Karpas-422 (cell line): ENCODE results near the gene C11orf87. TPM values are rescaled to one million over a fixed set of nuclear protein-coding genes. Genes with fewer than 3 reads are reported as not detected.
A peak's percentile ranks its signal among the peaks of the same experiment; 100 is the strongest.

ENCODE experiments used
- DNase-seq: peaks from one replicate; pipeline ENCODE4 v3.0.0-alpha.2; 2015
- H2AFZ ChIP-seq: fragments of 200-600 bp; sonication (generic); 2 replicates; pipeline ENCODE4 v1.6.1; 2014; ENCODE audit warnings: antibody characterized with exemption, low read length, mixed read lengths
- H3K27ac ChIP-seq: fragments of 200-600 bp; sonication (generic); 2 replicates; pipeline ENCODE4 v1.5.1; 2014; ENCODE audit warnings: mild to moderate bottlenecking, low read length, moderate library complexity
- H3K27me3 ChIP-seq: fragments of 200-600 bp; sonication (generic); 2 replicates; pipeline ENCODE4 v1.6.1; 2014; ENCODE audit warnings: low read length, mixed read lengths
- H3K36me3 ChIP-seq: fragments of 200-600 bp; sonication (generic); 2 replicates; pipeline ENCODE4 v1.6.1; 2014; ENCODE audit warnings: low read length, mixed read lengths; ENCODE audit not compliant: insufficient read depth
- H3K4me1 ChIP-seq: fragments of 200-600 bp; sonication (generic); 2 replicates; pipeline ENCODE4 v1.6.1; 2014; ENCODE audit warnings: mild to moderate bottlenecking, low read length, mixed read lengths
- H3K4me2 ChIP-seq: fragments of 200-600 bp; sonication (generic); 2 replicates; pipeline ENCODE4 v1.6.1; 2014; ENCODE audit warnings: low read length, low read depth, mild to moderate bottlenecking; ENCODE audit not compliant: poor library complexity, severe bottlenecking
- H3K4me3 ChIP-seq: fragments of 200-600 bp; sonication (generic); 2 replicates; pipeline ENCODE4 v1.5.1; 2014; ENCODE audit warnings: mild to moderate bottlenecking, antibody characterized with exemption, low read length, mixed read lengths
- H3K79me2 ChIP-seq: fragments of 200-600 bp; sonication (generic); 2 replicates; pipeline ENCODE4 v1.6.1; 2014; ENCODE audit warnings: mild to moderate bottlenecking, low read length, mixed read lengths
- H3K9ac ChIP-seq: fragments of 200-600 bp; sonication (generic); 2 replicates; pipeline ENCODE4 v1.6.0; 2014; ENCODE audit warnings: low read length
- H3K9me2 ChIP-seq: fragments of 200-600 bp; sonication (generic), shearing (Covaris generic); replicated peaks from 2 replicates; pipeline ENCODE4 v1.6.0; 2014; ENCODE audit warnings: mild to moderate bottlenecking, low read length, moderate library complexity; ENCODE audit not compliant: insufficient read depth
- H3K9me3 ChIP-seq: fragments of 300-700, 200-600 bp; sonication (generic); 2 replicates; pipeline ENCODE4 v1.6.1; 2014; ENCODE audit warnings: low read length, mixed read lengths
- H4K20me1 ChIP-seq: fragments of 200-600 bp; sonication (generic); 2 replicates; pipeline ENCODE4 v1.6.1; 2014; ENCODE audit warnings: mild to moderate bottlenecking, antibody characterized with exemption, low read length, low read depth; ENCODE audit not compliant: insufficient read depth
- total RNA-seq: library from RNA; depleted of rRNA; stranded (reverse); fragments of >200 nt; shearing (Covaris generic); gene quantifications from 2 replicates; pipeline ENCODE4 v1.2.3, GENCODE V29; 2014; ENCODE audit warnings: low replicate concordance

C11orf87 gene
- total RNA-seq, 1 experiment from 2014 or later = not detected

GRCh38 chr11:109426442-109427240, 4.7 kb downstream of the C11orf87 start:
- H3K27ac ChIP-seq = no peak overlapping the region
- no peaks in the 10 kb centered on the region; the same call in 1 of the 2 replicates for H3K9me3 ChIP-seq
- H3K4me1 ChIP-seq = no peaks in the 10 kb centered on the region
- no peaks in the 10 kb centered on the region for H3K36me3 ChIP-seq
- no peak overlapping the region for H2AFZ ChIP-seq
- no peaks in the 10 kb centered on the region for H3K27me3 ChIP-seq
- H4K20me1 ChIP-seq = no peaks in the 10 kb centered on the region
- H3K4me3 ChIP-seq = no peak overlapping the region
- H3K9me2 ChIP-seq = peaks cover 2% of the 10 kb centered on the region; the same call in 1 of the 2 replicates
- no peak overlapping the region for H3K9ac ChIP-seq
- no peak overlapping the region for H3K4me2 ChIP-seq
- H3K79me2 ChIP-seq = no peaks in the 10 kb centered on the region
- DNase-seq = peak; percentile 69

- no peak overlapping the region for H3K9ac ChIP-seq
These were observed 10.1 kb downstream of the C11orf87 start for GRCh38 chr11:109432105-109432504.

GRCh38 chr11:109433753-109434256, 11.8 kb downstream of the C11orf87 start:
- Histone ChIP-seq H3K4me1 (no peaks in the 10 kb centered on the region), H3K27me3 (no peaks in the 10 kb centered on the region), H2AFZ (no peak overlapping the region), H3K79me2 (no peaks in the 10 kb centered on the region), H3K9ac (no peak overlapping the region), H4K20me1 (no peaks in the 10 kb centered on the region), H3K9me2 (peaks cover 2% of the 10 kb centered on the region; the same call in 1 of the 2 replicates), H3K4me3 (no peak overlapping the region), H3K9me3 (no peaks in the 10 kb centered on the region), H3K36me3 (no peaks in the 10 kb centered on the region), H3K27ac (no peak overlapping the region), H3K4me2 (no peak overlapping the region)
- no peak for DNase-seq

More at GRCh38 chr11:109432105-109432504, 10.1 kb downstream of the C11orf87 start:
- Histone ChIP-seq H3K4me2 (no peak overlapping the region), H3K9me3 (no peaks in the 10 kb centered on the region), H3K27ac (no peak overlapping the region), H3K79me2 (no peaks in the 10 kb centered on the region), H2AFZ (no peak overlapping the region), H3K27me3 (no peaks in the 10 kb centered on the region), H3K9me2 (peaks cover 2% of the 10 kb centered on the region; the same call in 1 of the 2 replicates), H3K36me3 (no peaks in the 10 kb centered on the region), H3K4me3 (no peak overlapping the region), H3K4me1 (no peaks in the 10 kb centered on the region), H4K20me1 (no peaks in the 10 kb centered on the region)
- no peak for DNase-seq

GRCh38 chr11:109435121-109435742, 13.2 kb downstream of the C11orf87 start:
- Histone ChIP-seq H3K79me2 (no peaks in the 10 kb centered on the region), H3K36me3 (no peaks in the 10 kb centered on the region), H2AFZ (no peak overlapping the region), H3K4me3 (no peak overlapping the region), H3K4me1 (no peaks in the 10 kb centered on the region), H3K27ac (no peak overlapping the region), H3K9ac (no peak overlapping the region), H3K27me3 (no peaks in the 10 kb centered on the region), H4K20me1 (no peaks in the 10 kb centered on the region), H3K4me2 (no peak overlapping the region), H3K9me3 (no peaks in the 10 kb centered on the region), H3K9me2 (no peaks in the 10 kb centered on the region; the same call in 1 of the 2 replicates)
- no peak for DNase-seq

- Histone ChIP-seq H2AFZ (no peak overlapping the region), H3K36me3 (no peaks in the 10 kb centered on the region), H4K20me1 (no peaks in the 10 kb centered on the region), H3K27me3 (no peaks in the 10 kb centered on the region), H3K9me2 (no peaks in the 10 kb centered on the region), H3K79me2 (no peaks in the 10 kb centered on the region), H3K27ac (no peak overlapping the region), H3K9ac (no peak overlapping the region), H3K4me2 (no peak overlapping the region), H3K9me3 (no peaks in the 10 kb centered on the region), H3K4me1 (no peaks in the 10 kb centered on the region), H3K4me3 (no peak overlapping the region)
- DNase-seq = no peak
These were observed 17.7 kb downstream of the C11orf87 start for GRCh38 chr11:109439684-109440083.

- no peak overlapping the region for H3K27ac ChIP-seq
- no peak overlapping the region for H3K9ac ChIP-seq
- DNase-seq = no peak
- no peaks in the 10 kb centered on the region for H3K27me3 ChIP-seq
- H2AFZ ChIP-seq = no peak overlapping the region
- H3K9me3 ChIP-seq = no peaks in the 10 kb centered on the region
- H3K9me2 ChIP-seq = no peaks in the 10 kb centered on the region
- H3K4me1 ChIP-seq = no peaks in the 10 kb centered on the region
- no peak overlapping the region for H3K4me3 ChIP-seq
- H4K20me1 ChIP-seq = no peaks in the 10 kb centered on the region
- H3K4me2 ChIP-seq = no peak overlapping the region
- no peaks in the 10 kb centered on the region for H3K36me3 ChIP-seq
- no peaks in the 10 kb centered on the region for H3K79me2 ChIP-seq
These were observed 21.1 kb downstream of the C11orf87 start for GRCh38 chr11:109443052-109443451.

GRCh38 chr11:109454857-109455256, 32.9 kb downstream of the C11orf87 start:
- H3K27me3 ChIP-seq = 0 out of 2 replicates have a peak, but pooled peaks cover 3% of the 10 kb centered on the region
- H3K4me2 ChIP-seq = no peak overlapping the region
- no peak for DNase-seq
- no peaks in the 10 kb centered on the region for H3K4me1 ChIP-seq
- H3K9ac ChIP-seq = no peak overlapping the region
- H3K9me3 ChIP-seq = no peaks in the 10 kb centered on the region
- no peaks in the 10 kb centered on the region for H3K79me2 ChIP-seq
- H4K20me1 ChIP-seq = no peaks in the 10 kb centered on the region
- no peak overlapping the region for H3K27ac ChIP-seq
- no peaks in the 10 kb centered on the region for H3K36me3 ChIP-seq
- no peak overlapping the region for H2AFZ ChIP-seq
- no peaks in the 10 kb centered on the region for H3K9me2 ChIP-seq
- no peak overlapping the region for H3K4me3 ChIP-seq
